H4 (cell line): ENCODE results near the gene CHRNA3. TPM values are rescaled to one million over a fixed set of nuclear protein-coding genes. Genes with fewer than 3 reads are reported as not detected.
"Not testable (repeated sequence)": the region's sequence is repeated elsewhere in the genome, so short reads cannot be mapped to it uniquely, and the experiment has no call there.

Experiments used
- DNase-seq: peaks from one replicate; pipeline ENCODE4 v3.0.0-alpha.2; 2015; ENCODE audit warnings: low spot score
- total RNA-seq: library from RNA; depleted of rRNA; stranded (reverse); fragments of >200 nt; shearing (Covaris generic); gene quantifications from 2 replicates; pipeline ENCODE4 v1.2.3, GENCODE V29; 2014; rRNA removed

Gene CHRNA3
- total RNA-seq, 1 experiment from 2014 or later, result 0.04 TPM

DNA sequence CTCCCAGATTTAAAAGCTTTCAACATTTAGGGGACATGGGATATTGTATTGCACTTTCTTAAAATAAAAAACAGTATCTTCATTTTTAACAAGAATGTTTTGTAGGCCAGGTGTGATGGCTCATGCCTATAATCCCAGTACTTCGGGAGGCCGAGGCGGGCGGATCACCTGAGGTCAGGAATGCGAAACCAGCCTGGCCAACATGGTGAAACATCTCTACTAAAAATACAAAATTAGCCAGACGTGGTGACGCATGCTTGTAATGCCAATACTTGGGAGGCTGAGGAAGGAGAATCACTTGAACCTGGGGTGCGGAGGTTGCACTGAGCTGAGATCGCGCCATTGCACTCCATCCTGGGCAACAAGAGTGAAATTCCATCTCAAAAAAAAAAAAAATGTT, 60.6 kb downstream of the CHRNA3 start:
- not testable (repeated sequence) for DNase-seq

DNA sequence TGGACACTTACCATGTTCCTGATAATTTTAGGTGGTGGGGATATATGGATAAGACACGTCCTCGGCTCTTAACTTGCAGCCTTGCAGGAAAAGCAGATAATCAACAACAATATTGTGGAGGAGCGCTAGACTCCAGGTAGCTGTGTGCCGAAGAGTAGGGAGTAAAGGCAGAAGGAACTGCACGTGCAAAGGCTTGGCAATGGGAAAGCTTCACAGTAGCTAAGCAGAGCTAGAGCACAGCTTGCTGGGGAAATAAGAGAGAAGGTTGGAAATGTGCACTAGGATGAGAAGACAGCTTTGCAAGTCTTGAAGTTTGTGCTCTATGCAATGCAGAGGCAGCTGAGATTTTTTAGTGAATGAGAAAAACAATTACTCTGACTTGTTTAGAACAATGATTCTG, 68.2 kb downstream of the CHRNA3 start:
- DNase-seq, result no peak

- DNase-seq, result no peak
Measured at GRCh38 chr15:78551902-78552301, 68.9 kb downstream of the CHRNA3 start.

DNA sequence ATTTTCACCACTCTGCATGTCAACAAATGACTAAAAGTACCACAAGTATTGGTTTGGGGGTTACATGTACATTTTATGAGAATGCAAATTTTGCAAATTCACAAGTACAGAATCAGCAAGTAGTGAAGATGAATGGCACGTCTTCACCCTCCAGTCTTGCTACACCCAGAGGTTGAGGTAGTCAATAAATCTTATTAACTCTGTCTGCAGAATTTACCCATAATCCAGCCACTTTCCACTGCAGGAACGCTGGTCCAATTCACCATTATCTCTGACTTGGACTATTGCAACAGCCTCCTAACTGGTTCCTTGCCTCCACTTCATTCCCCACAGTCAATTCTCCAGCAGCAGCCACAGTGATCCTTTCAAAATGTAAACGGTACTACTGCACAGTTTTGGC, 70.0 kb downstream of the CHRNA3 start:
- DNase-seq, result no peak

GRCh38 chr15:78550194-78550593, 70.6 kb downstream of the CHRNA3 start:
- DNase-seq, result no peak

Other genes starting within 250 kb of the CHRNA3 start
- 13.6 and 16.6 TPM in 2 replicates for gene IREB2, start 182.8 kb downstream of the CHRNA3 start, total RNA-seq
- 5.5 and 9.3 TPM in 2 replicates for gene HYKK, start 113.4 kb downstream of the CHRNA3 start, total RNA-seq
- gene PSMA4, start 80.6 kb downstream of the CHRNA3 start, total RNA-seq, result 610 and 702 TPM in 2 replicates
- 27.0 and 39.4 TPM in 2 replicates for gene CHRNA5, start 55.5 kb downstream of the CHRNA3 start, total RNA-seq
- not detected in 2 replicates for gene CHRNB4, start 20.2 kb upstream of the CHRNA3 start, total RNA-seq
- 1.5 and 5.5 TPM in 2 replicates for gene ADAMTS7, start 190.5 kb upstream of the CHRNA3 start, total RNA-seq